ENCODE data around the gene BTK. TPM values are rescaled to one million over a fixed set of nuclear protein-coding genes. Genes with fewer than 3 reads are reported as not detected.
"Not testable (repeated sequence)": the region's sequence is repeated elsewhere in the genome, so short reads cannot be mapped to it uniquely, and the experiment has no call there.

BTK gene
- total RNA-seq, 1 donor from 2014 or later = 3.6 TPM

- DNase-seq = no peak
These were observed 48.2 kb downstream of the BTK start for GRCh38 chrX:101337776-101338271.

DNA sequence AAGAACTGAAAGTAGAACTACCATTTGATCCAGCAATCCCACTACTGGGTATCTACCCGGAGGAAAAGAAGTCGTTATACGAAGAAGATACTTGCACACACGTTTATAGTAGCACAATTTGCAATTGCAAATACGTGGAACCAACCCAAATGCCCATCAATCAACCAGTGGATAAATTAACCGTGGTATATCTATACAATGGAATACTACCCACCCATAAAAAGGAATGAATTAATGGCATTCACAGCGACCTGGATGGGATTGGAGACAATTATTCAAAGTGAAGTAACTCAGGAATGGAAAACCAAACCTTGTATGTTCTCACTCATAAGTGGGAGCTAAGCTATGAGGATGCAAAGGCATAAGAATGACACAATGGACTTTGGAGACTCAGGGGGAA lies 51.7 kb downstream of the BTK start:
- not testable (repeated sequence) for DNase-seq

DNA sequence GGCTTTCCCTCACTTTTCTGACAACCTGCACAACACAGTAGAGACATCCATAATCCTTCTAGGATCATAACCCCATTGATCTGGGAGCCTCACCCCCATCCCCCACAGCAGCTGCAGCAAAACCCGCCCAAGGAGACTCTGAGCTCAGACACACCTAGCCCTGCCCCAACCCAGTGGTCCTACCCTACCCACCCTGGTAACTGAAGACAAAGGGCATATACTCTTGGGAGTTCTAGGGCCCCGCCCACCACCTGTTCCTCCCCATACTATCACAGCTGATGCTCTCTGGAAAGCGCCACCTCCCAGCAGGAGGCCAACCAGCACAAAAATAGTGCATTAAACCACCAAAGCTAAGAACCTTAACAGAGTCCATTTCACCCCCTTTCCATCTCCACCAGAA lies 59.4 kb downstream of the BTK start:
- DNase-seq = peak; percentile 6

DNA sequence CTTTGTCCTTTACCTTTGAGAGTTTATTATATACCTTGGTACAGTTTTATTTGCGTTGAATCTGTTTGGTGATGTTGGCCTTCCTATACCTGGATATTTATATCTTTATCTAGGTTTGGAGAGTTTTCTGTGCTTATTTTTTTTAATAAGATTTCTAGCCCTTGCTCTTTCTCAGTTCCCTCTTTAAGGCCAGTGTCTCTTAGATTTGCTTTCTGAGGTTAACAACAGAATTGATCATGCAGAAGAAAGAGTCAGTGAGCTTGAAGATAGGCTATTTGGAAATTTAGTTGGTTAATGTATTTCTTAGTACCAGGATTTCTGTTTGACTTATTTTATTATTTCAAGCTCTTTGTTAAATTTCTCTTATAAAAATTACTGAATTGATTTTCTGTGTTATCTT lies 82.2 kb downstream of the BTK start:
- DNase-seq = no peak

Small RNA genes within 50 kb of the gene (small RNA-seq; reads per million reads assigned to genes)
- gene RNU6-934P (ENCODE audit: low replicate concordance) = not detected

Other genes starting within 250 kb of the BTK start
- 2.1 TPM for gene DRP2, start 166.4 kb downstream of the BTK start, total RNA-seq
- gene TAF7L, start 94.9 kb downstream of the BTK start, total RNA-seq = 0.82 TPM
- 7.9 TPM for gene TIMM8A, start 37.4 kb downstream of the BTK start, total RNA-seq
- 198 TPM for gene RPL36A, start 4.8 kb upstream of the BTK start, total RNA-seq
- 18.9 TPM for gene GLA, start 21.7 kb upstream of the BTK start, total RNA-seq
- gene HNRNPH2, start 22.0 kb upstream of the BTK start, total RNA-seq = 73.2 TPM
- gene ARMCX4, start 99.3 kb upstream of the BTK start, total RNA-seq = 23.7 TPM
- gene ARMCX1, start 164.4 kb upstream of the BTK start, total RNA-seq = 133 TPM
- 47.3 TPM for gene ARMCX6, start 231.8 kb upstream of the BTK start, total RNA-seq
- gene ARMCX3, start 237.0 kb upstream of the BTK start, total RNA-seq = 238 TPM